Endothelial cell of umbilical vein (primary cell): ENCODE data around the gene UBE3B. TPM values are rescaled to one million over a fixed set of nuclear protein-coding genes. Genes with fewer than 3 reads are reported as not detected.

ENCODE experiments used
- BruUV-seq: library from RNA; stranded (reverse); fragments of 400-500 nt; replicated peaks from 2 replicates; lab custom pipeline; 2021; lab: Mats Ljungman, UMichigan
- CTCF ChIA-PET: fragments of 300-600, 350-600 bp; sonication (Branson Sonifier 250); formaldehyde crosslinking; loops from one replicate; lab custom pipeline; 2021; ENCODE audit warnings: antibody characterized with exemption, inconsistent platforms; lab: Charles Lee
- POLR2A ChIA-PET: fragments of 300-600, 350-600 bp; sonication (Branson Sonifier 250); formaldehyde crosslinking; loops from one replicate; lab custom pipeline; 2021; ENCODE audit warnings: antibody characterized with exemption, inconsistent platforms; lab: Charles Lee
- DNase-seq: peaks from one replicate; pipeline ENCODE4 v3.0.0-alpha.2; 2011; ENCODE audit warnings: low read depth, low spot score
- FAIRE-seq: peaks from 2 replicates; lab custom pipeline; 2011; peaks lifted over from hg19 to GRCh38; lab: Jason Lieb, UNC
- H2AFZ ChIP-seq: 2 replicates; pipeline ENCODE4 v1.6.0; 2012; ENCODE audit warnings: low read depth, low read length, control low read depth, inconsistent platforms
- H3K27ac ChIP-seq: 2 replicates; pipeline ENCODE4 v1.5.1; 2011; ENCODE audit warnings: low read depth, mild to moderate bottlenecking, control low read depth, low read length, moderate library complexity; ENCODE audit not compliant: insufficient read depth
- H3K27me3 ChIP-seq, 2 experiments: 2 replicates each; pipeline versions ENCODE4 v1.6.0 to v1.6.1; 2011; ENCODE audit warnings: low read length in 2 of 2, mixed read lengths in 1 of 2; ENCODE audit not compliant: control insufficient read depth in 2 of 2, insufficient read depth in 2 of 2
- H3K36me3 ChIP-seq, 2 experiments: 2 replicates in 1 of 2; 3 replicates in 1 of 2; pipeline ENCODE4 v1.5.1; 2011; ENCODE audit warnings: low read length in 2 of 2, mild to moderate bottlenecking in 1 of 2, moderate library complexity in 1 of 2; ENCODE audit not compliant: control insufficient read depth in 2 of 2, insufficient read depth in 2 of 2; ENCODE audit errors: extremely low read depth in 1 of 2
- H3K4me1 ChIP-seq: 3 replicates; pipeline ENCODE4 v1.5.1; 2011; ENCODE audit warnings: mild to moderate bottlenecking, low read length; ENCODE audit not compliant: control insufficient read depth, insufficient read depth; ENCODE audit errors: extremely low read depth
- H3K4me2 ChIP-seq: 2 replicates; pipeline ENCODE4 v1.6.1; 2011; ENCODE audit warnings: low read length, control low read depth, mixed read lengths; ENCODE audit not compliant: insufficient read depth
- H3K4me3 ChIP-seq, 3 experiments: fragments of 200-600 bp in 1 of 3; sonication (generic), shearing (Covaris generic) in 1 of 3; replicated peaks in 1 of 3; 2 replicates each; pipeline ENCODE4 v1.5.1; 2011 to 2016; ENCODE audit warnings: control low read depth in 3 of 3, low read length in 3 of 3, mild to moderate bottlenecking in 2 of 3, inconsistent platforms in 1 of 3, low read depth in 1 of 3, moderate library complexity in 1 of 3; ENCODE audit not compliant: insufficient read depth in 1 of 3
- H3K79me2 ChIP-seq: 2 replicates; pipeline ENCODE4 v1.6.0; 2012; ENCODE audit warnings: low read length, inconsistent platforms; ENCODE audit not compliant: control insufficient read depth, insufficient read depth
- H3K9ac ChIP-seq: replicated peaks from 2 replicates; pipeline ENCODE3; 2011; ENCODE audit warnings: low read length, control low read depth; ENCODE audit not compliant: insufficient read depth; ENCODE audit errors: extremely low read depth
- H3K9me1 ChIP-seq: replicated peaks from 3 replicates; pipeline ENCODE4 v1.6.0; 2011; ENCODE audit warnings: mild to moderate bottlenecking, low read length; ENCODE audit not compliant: control insufficient read depth, insufficient read depth; ENCODE audit errors: extremely low read depth
- H3K9me3 ChIP-seq: replicated peaks from 2 replicates; pipeline ENCODE4 v1.5.1; 2012; ENCODE audit warnings: low read length, inconsistent platforms; ENCODE audit not compliant: control insufficient read depth, insufficient read depth
- H4K20me1 ChIP-seq: replicated peaks from 2 replicates; pipeline ENCODE3; 2011; ENCODE audit warnings: mild to moderate bottlenecking, low read length; ENCODE audit not compliant: control insufficient read depth, insufficient read depth; ENCODE audit errors: extremely low read depth
- CTCF ChIP-seq, 2 donors: IDR thresholded peaks; 1 replicate in 1 of 2; 2 replicates in 1 of 2; pipeline ENCODE4 v1.5.1; 2011; ENCODE audit warnings: low read length in 2 of 2, mild to moderate bottlenecking in 2 of 2, moderate library complexity in 2 of 2, control low read depth in 1 of 2, inconsistent platforms in 1 of 2, low read depth in 1 of 2; ENCODE audit not compliant: insufficient read depth in 1 of 2; ENCODE audit errors: extremely low read depth in 1 of 2
- EZH2 ChIP-seq: IDR thresholded peaks from 2 replicates; pipeline ENCODE4 v1.6.1; 2012; ENCODE audit warnings: borderline replicate concordance, low read depth, mild to moderate bottlenecking, moderate library complexity, low read length, inconsistent platforms; ENCODE audit not compliant: severe bottlenecking
- FOS ChIP-seq: IDR thresholded peaks from 2 replicates; pipeline ENCODE4 v1.6.1; 2011; ENCODE audit warnings: mild to moderate bottlenecking, low read length, moderate library complexity, borderline replicate concordance; ENCODE audit not compliant: insufficient read depth
- GATA2 ChIP-seq: IDR thresholded peaks from 2 replicates; pipeline ENCODE4 v1.7.0; 2011; ENCODE audit warnings: low read depth, mild to moderate bottlenecking, moderate library complexity, mixed read lengths, low read length; ENCODE audit not compliant: insufficient read length, insufficient read depth
- JUN ChIP-seq: IDR thresholded peaks from 2 replicates; pipeline ENCODE4 v1.6.1; 2011; ENCODE audit warnings: borderline replicate concordance, low read depth; ENCODE audit not compliant: insufficient read length, insufficient read depth
- MAX ChIP-seq: IDR thresholded peaks from 2 replicates; pipeline ENCODE4 v1.6.1; 2011; ENCODE audit not compliant: insufficient read depth, insufficient read length
- MYC ChIP-seq: IDR thresholded peaks from one replicate; pipeline ENCODE4 v1.6.1; 2011; ENCODE audit warnings: mild to moderate bottlenecking, low read depth, low read length
- POLR2A ChIP-seq: IDR thresholded peaks from 2 replicates; pipeline ENCODE4 v1.6.1; 2012; ENCODE audit warnings: low read depth, mild to moderate bottlenecking, control low read depth, low read length
- POLR2AphosphoS5 ChIP-seq: IDR thresholded peaks from 2 replicates; pipeline ENCODE4 v1.6.1; 2012; ENCODE audit warnings: low read depth, mild to moderate bottlenecking, control low read depth, low read length, moderate library complexity; ENCODE audit not compliant: insufficient read depth
- dilution Hi-C: fragments of 300-500 bp; cut with MboI; formaldehyde crosslinking; loops from one replicate; pipeline ENCODE4 v1.15.0; 2019; ENCODE audit warnings: low sequenced_read_pairs; ENCODE audit not compliant: extremely low pct_ligation_motif_present
- intact Hi-C: fragments of 100-400 bp; cut with micrococcal nuclease; formaldehyde crosslinking; loops from one replicate; pipeline ENCODE4 v1.10.0; 2022
- polyA plus RNA-seq, 4 experiments: library from polyadenylated mRNA; depleted of rRNA in 3 of 4; stranded (reverse) in 3 of 4; unstranded in 1 of 4; fragments of >200 nt; gene quantifications; 2 replicates each; pipeline versions ENCODE4 v1.2.1 to v1.2.3, GENCODE V29; 2011 to 2012; ENCODE audit warnings: missing spikeins in 1 of 4
- total RNA-seq: library from RNA; stranded (reverse); gene quantifications from 2 replicates; pipeline ENCODE4 v1.2.3, GENCODE V29; 2021

UBE3B gene
- total and polyA plus RNA-seq, 2 donors (not counting 3 experiments of a cell fraction or from before 2014, with no cell fraction given): 24.9 to 40.8 TPM

- no peak for FAIRE-seq
- DNase-seq: no peak
- Histone ChIP-seq H4K20me1 (no peaks in the 10 kb centered on the region), H3K4me1 (peaks cover 1% of the 10 kb centered on the region), H3K9me3 (no peaks in the 10 kb centered on the region), H3K9ac (no peak overlapping the region), H3K4me3 (no peak overlapping the region), H2AFZ (no peak overlapping the region), H3K27ac (no peak overlapping the region), H3K79me2 (no peaks in the 10 kb centered on the region), H3K9me1 (no peaks in the 10 kb centered on the region), H3K4me2 (no peak overlapping the region), H3K36me3 (no peaks in the 10 kb centered on the region), H3K27me3 (peaks cover 0 to 2% of the 10 kb centered on the region in 2 experiments)
- POLR2A ChIA-PET: no interaction called here
- intact Hi-C loops (no loop called here), dilution Hi-C loops (no loop called here)
- CTCF ChIA-PET: no interaction called here
- TF ChIP-seq MYC (no peak), MAX (no peak), EZH2 (no peak), POLR2A (no peak)
- BruUV-seq: no TSS peak
These were observed 72.8 kb downstream of the UBE3B start for GRCh38 chr12:109550281-109550680.

GRCh38 chr12:109551108-109551507, 73.7 kb downstream of the UBE3B start:
- no peak overlapping the region for H3K4me3 ChIP-seq
- H3K27me3 ChIP-seq: peaks cover 0 to 2% of the 10 kb centered on the region in 2 experiments
- no peak overlapping the region for H2AFZ ChIP-seq
- H3K9me3 ChIP-seq: no peaks in the 10 kb centered on the region
- H3K27ac ChIP-seq: no peak overlapping the region
- H3K36me3 ChIP-seq: no peaks in the 10 kb centered on the region
- no peak overlapping the region for H3K9ac ChIP-seq
- ChIA-PET CTCF (interaction anchor here (1.1 to 2.7 kb wide), 2 partner anchors 32 to 123 kb away, joined by 5 to 17 read pairs; no protein-coding TSS in a partner anchor), POLR2A (no interaction called here)
- FAIRE-seq (no peak), DNase-seq (no peak)
- BruUV-seq: no TSS peak
- TF ChIP-seq CTCF (IDR thresholded peaks at IDR 0.05; ENCODE audit: extremely low read depth in 1 of 2, insufficient read depth in 1 of 2, low read depth in 1 of 2, low read length in 2 of 2) (no peak), GATA2 (no peak), EZH2 (no peak), POLR2AphosphoS5 (no peak), JUN (no peak), FOS (no peak), MYC (no peak)
- H3K9me1 ChIP-seq: no peaks in the 10 kb centered on the region
- H3K79me2 ChIP-seq: no peaks in the 10 kb centered on the region
- dilution Hi-C loops (no loop called here), intact Hi-C loops (no loop called here)
- no peaks in the 10 kb centered on the region for H4K20me1 ChIP-seq
- no peak overlapping the region for H3K4me2 ChIP-seq
- H3K4me1 ChIP-seq: no peaks in the 10 kb centered on the region
